CD4-positive, alpha-beta T cell treated with Interleukin-2 at 100 ng/mL for 4 hours (primary cell): ENCODE data around the gene ZNF813.
A peak's percentile ranks its signal among the peaks of the same experiment; 100 is the strongest.
"Not testable (repeated sequence)": the region's sequence is repeated elsewhere in the genome, so short reads cannot be mapped to it uniquely, and the experiment has no call there.

ENCODE experiments used
- DNase-seq: peaks from one replicate; pipeline ENCODE4 v3.0.0-alpha.2; 2020; ENCODE audit warnings: low spot score

ZNF813 gene

DNA sequence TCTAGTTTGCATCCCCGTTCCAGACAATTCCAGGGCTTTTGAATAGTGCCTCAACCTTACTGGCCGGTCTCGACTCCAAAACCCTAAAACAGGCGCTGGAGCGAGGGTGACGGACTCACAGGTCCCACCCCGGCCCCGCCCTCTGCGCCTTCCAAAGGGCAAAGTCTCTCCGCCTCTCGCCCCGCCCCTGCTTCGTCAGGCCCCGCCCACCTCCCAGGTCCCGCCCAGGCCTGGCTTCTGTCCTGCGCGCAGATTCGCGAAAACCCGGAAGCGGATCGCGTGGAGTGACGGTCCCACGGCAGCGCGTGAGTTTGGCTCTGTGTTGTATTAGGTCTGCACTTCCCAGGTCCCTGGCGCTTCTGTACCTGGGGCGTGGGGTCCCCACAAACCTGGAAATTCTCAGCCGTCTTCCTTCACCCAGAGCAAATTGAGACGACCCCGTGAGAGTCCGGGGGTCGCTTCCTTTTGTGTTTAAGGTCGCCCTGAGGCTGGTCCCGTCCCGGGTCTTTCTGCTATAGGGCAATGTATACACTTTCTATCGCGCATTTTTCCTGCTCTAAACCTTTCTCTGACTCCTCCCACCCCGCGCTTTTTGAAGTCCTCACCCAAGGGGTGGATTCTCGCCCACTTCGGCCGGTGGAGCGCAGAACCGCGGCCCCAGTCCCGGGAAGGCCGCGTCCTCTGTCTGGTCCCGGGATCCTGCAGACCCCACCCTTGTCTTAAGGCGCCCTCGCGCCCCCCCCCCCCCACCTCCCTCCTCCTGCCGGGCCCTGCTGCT is at the start of gene ZNF813:
ZNF813 (plus strand) TSS at position 249 of the 778 bp plus-strand sequence. CDS start 16,090 bp downstream, outside the sequence.
- peak; percentile 96 for DNase-seq

DNA sequence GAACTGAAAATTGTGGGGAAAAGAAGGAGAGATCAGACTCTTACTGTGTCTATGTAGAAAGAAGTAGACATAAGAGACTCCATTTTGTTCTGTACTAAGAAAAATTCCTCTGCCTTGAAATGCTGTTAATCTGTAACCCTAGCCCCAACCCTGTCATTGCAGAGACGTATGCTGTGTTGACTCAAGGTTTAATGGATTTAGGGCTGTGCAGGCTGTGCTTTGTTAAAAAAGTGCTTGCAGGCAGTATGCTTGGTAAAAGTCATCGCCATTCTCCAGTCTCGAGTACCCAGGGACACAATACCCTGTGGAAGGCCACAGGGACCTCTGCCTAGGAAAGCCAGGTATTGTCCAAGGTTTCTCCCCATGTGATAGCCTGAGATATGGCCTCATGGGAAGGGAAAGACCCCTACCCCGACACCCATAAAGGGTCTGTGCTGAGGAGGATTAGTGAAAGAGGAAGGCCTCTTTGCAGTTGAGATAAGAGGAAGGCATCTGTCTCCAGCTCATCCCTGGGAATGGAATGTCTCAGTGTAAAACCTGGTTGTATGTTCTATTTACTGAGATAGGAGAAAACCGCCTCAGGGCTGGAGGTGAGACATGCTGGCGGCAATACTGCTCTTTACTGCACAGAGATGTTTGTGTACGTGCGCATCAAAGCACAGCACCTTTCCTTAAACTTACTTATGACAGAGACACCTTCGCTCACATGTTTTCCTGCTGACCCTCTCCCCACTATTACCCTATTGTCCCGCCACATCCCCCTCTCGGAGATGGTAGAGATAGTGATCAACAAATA is 46.8 kb upstream of the ZNF813 start:
- not testable (repeated sequence) for DNase-seq

DNA sequence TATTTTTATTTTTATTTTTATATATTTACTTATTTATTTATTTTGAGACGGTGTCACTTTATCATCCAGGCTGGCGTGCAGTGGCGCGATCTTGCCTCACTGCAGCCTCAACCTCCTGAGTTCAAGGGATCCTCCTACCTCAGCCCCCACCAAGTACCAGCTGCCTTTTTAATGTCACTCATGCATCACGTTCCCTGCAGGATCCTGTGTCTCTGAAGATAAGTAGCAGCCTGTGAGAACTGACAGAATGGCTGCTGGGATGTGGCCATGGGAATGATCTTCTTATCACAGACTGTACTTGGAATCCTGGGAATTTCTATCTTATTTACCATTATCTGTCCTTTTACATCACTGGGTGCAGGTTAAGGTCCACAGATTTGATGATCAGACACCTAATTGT is 45.0 kb upstream of the ZNF813 start:
- no peak for DNase-seq

DNA sequence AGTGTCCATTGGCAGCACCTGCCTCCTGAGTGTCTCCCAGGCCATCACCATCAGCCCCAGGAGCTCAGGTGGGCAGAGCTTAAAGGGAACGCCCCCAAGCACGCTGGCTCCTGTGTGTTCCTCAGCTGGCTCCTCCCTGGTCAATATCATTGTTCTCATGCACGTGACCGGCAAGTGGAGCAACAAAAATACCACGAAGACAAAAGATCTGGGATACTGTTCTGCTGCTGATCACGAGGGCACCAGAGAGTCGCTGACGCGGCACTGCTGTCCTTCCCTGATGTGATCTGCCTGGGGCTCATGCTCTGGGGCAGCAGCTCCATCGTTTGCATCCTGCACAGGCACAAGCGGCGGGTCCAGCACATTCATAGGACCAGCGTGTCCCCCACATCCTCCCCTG is 44.5 kb upstream of the ZNF813 start:
- DNase-seq, result not testable (repeated sequence)

DNA sequence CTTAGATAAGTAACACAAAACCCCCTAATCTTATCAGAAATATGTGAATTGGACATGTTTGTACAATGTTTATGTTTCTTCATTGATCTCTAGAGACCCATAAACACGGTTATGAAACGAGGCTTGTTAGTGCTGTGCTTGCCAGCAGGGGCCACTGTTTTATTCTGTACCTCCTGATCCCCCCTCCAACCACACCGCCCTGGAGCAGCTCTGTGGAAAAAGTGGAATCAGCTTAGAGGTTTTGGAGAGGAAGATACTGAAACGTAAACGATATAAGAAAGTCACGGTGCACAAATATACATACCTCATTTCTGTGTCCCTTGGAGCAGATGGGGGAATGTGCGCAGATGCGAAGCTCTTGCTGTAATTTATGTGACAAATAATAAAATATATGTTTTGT is 43.9 kb upstream of the ZNF813 start:
- not testable (repeated sequence) for DNase-seq

DNA sequence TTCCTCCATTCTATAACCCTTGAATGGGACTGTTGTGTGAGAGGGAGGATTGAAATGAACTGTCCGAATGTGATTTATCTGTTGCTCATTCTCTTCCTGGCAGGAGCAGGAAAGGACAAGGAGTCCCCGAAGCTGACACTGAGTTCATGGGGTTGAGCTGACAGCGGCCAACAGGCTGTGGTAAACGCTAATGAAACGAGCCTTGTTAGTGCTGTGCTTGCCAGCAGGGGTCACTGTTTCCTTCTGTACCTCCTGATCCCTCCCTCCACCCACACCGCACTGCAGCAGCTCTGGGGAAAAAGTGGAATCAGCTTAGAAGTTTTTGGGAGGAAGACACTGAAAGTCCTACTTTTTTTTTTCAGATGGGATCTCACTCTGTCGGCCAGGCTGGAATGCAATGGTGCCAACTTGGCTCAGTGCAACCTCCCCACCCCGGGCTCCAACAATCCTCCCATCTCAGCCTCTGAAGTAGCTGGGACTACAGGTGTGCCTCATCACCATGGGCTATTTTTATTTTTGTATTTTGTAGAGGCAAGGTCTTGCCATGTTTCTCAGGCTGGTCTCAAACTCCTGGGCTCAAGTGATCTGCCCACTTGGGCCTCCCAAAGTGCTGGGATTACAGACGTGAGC is 42.5 kb upstream of the ZNF813 start:
- peak; percentile 70 for DNase-seq

DNA sequence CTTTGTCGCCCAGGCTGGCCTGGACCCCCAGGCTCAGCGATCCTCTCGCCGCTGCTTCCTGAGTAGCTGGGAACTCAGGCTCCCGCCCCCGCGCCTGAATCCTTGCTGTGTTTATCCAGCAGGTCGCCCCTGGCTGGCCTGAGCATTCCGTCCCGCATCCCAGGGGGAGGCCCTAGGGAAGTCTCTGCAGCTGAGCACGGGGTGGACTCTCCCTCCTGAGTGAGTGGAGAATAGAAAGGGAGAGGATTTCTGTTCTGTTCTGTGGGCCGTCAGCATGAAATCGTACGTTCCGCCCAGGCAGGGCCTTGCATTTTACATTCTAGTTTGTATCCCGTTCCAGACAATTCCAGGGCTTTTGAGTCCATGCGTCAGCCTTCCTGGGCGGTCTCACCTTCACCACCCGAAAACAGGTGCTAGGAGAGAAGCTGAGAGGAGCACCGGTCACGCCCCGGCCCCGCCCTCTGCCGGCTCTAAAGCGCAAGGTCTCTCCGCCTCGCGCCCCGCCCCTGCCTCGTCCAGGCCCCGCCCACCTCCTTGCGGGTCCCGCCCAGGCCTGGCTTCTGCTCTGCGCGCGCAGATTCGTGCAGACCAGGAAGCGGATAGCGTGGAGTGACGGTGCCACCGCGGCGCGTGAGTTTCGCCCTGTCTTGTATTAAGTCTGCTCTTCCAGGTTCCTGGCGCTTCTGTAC is 36.0 kb upstream of the ZNF813 start, which contains the start of gene ZNF761:
ZNF761 (plus strand) TSS at position 586 of the 689 bp plus-strand sequence. CDS start 15,285 bp downstream, outside the sequence.
- DNase-seq, result peak; percentile 96

DNA sequence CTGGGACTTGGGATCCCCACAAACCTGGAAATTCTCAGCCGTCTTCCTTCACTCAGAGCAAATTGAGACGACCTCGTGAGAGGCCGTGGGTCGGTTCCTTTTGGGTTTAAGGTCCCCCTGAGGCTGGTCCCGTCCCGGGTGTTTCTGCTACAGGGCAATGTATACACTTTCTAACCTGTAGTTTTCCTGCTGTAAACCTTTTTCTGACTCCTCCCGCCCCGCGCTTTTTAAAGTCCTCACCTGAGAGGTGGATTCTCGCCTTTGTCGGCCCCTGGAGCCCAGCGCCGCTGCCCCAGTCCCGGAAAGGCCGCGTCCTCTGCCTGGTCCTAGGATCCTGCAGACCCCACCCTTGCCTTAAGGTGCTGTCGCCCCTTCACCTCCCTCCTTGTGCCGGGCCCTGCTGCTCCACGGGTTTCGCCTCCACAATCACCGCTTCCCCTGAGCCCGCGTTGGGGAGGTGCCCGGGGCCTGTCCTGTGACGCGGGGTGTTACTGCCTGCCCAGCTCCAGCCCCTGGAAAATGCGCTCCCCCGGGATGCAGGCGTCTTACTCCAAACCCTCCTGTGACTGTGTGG is 35.4 kb upstream of the ZNF813 start:
- DNase-seq, result no peak

DNA sequence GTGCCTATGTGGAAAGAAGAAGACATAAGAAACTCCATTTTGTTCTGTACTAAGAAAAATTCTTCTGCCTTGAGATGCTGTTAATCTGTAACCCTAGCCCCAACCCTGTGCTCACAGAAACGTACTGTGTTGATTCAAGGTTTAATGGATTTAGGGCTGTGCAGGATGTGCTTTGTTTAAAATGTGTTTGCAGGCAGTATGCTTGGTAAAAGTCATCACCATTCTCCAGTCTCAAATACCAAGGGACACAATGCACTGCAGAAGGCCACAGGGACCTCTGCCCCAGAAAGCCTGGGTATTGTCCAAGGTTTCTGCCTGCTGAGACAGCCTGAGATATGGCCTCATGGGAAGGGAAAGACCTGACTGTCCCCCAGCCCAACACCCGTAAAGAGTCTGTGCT is 23.7 kb upstream of the ZNF813 start:
- DNase-seq, result not testable (repeated sequence)

DNA sequence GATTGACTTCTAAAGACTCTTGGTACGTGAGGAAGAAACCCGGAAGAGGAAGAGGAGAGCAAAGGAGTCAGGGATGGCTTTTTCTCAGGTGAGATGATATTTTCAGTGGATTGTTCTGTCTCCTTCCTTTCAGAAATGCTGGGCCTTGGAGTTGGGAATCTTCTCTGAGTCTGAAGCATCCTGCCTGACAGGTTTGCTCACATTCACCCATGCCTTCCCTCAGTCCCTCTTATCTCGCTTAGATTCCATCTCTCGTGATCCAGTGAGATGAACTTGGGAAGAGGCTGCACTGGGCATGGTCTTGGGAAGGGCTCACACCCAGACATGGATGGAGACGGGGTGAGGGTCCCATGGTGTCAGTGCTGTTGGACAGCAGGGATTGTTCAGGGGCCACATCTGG is 20.3 kb upstream of the ZNF813 start:
- not testable (repeated sequence) for DNase-seq

DNA sequence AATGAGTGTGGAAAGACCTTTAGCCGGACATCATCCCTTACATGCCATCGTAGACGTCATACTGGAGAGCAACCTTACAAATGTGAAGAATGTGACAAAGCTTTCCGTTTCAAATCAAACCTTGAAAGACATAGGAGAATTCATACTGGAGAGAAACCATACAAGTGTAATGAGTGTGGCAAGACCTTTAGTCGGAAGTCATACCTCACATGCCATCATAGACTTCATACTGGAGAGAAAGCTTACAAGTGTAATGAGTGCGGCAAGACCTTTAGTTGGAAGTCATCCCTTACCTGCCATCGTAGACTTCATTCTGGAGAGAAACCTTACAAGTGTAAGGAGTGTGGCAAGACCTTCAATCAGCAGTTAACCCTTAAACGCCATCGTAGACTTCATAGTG is 11.7 kb upstream of the ZNF813 start:
- no peak for DNase-seq

DNA sequence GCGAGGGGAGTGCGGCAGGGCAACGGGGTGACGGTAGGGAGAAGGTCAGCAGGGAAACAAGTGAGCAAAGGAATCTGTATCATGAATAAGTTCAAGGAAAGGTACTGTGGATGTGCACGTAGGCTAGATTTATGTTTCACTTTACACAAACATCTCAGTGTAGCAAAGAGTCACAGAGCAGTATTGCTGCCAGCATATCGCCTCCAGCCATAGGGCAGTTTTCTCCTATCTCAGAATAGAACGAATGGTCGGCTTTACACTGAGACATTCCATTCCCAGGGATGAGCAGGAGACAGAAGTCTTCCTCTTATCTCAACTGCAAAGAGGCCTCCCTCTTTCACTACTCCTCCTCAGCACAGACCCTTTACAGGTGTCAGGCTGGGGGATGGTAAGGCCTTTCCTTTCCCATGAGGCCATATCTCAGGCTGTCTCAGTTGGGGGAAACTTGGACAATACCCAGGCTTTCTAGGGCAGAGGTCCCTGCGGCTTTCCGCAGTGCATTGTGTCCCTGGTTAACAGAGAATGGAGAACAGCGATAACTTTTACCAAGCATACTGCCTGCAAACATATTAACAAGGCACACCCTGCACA is 7.3 kb upstream of the ZNF813 start:
- not testable (repeated sequence) for DNase-seq

DNA sequence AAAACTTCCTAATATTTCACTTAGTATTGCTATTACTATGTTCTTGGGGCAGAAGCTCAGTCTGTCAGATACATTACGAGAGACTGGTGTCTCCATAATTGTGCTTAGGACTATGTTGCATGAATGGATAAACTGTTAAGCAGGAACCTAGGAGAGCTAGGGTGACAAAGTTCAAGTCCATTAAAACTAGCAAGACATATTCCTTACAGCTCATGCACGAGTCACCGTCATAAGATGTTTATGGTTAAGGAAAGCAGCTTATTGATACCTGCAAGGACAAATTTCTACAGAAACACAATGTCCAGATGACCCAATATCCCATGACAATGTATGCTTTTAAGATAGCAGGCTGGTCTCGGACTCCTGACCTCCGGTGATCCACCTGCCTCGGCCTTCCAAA is 5.7 kb upstream of the ZNF813 start:
- no peak for DNase-seq

DNA sequence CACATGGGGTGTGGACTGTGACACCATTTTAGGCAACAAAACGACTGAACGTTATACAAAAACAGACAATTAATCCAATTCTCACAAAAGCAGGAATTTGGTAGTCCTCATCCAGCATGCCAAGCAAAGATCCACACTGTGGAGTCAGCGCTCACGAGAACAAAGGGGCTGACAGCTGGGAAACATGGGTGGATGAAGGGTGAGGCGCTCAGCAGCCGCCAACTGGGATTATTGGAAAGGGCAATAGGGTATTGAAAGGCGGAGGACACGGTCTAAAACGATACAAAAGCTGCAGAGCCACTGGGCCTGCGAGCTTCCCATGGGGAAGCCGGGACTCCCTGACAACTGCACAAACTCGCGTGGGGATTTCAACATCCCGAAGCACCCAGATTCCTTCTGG is 4.7 kb upstream of the ZNF813 start:
- DNase-seq, result no peak

DNA sequence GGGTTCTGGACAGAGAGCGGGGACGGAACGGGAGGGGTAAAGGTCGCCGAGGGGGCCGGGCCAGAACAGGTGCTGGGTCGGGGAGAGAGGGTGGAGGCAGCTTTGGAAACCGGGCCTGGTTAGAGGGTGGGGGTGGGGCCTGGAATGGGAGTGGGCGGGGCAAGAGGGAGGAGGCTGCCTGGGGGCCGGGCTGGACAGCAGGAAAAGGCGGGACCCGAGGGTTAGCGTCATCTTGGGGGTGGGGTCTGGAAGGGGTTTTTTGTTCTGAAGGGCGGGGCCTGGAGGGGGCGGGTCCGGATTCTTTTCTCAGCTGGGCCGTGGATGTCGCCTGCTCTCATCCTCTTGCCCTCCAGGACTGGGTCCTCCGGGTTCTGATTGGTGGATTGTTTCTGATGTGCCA is 4.3 kb upstream of the ZNF813 start:
- DNase-seq, result no peak

DNA sequence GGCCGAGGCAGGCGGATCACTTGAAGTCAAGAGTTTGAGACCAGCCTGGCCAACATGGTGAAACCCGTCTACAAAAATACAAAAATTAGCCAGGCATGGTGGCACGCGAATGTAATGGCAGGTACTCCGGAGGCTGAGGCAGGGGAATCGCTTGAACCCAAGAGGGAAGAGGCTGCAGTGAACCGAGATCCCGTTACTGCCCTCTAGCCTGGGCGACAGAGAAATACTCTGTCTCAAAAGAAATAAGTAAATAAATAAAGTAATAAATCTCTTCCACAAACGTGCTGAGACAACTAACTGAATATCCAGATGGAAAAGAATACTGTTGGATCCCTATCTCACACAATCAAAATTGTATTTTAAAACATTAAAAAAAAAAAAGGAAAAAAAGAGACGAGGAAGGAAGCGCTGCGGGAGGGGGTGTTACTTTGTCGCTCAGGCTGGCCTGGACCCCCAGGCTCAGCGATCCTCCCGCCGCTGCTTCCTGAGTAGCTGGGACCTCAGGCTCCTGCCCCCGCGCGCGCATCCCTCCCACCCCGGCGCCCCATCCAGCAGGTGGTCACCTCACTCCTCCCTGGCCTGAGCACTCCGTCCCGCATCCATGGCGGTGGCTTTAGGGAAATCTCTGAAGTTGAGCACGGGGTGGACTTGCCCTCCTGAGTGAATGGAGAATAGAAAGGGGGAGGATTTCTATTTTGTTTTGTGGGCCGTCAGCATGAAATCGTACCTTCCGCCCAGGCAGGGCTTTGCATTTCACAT is 628 bp upstream of the ZNF813 start:
- no peak for DNase-seq

DNA sequence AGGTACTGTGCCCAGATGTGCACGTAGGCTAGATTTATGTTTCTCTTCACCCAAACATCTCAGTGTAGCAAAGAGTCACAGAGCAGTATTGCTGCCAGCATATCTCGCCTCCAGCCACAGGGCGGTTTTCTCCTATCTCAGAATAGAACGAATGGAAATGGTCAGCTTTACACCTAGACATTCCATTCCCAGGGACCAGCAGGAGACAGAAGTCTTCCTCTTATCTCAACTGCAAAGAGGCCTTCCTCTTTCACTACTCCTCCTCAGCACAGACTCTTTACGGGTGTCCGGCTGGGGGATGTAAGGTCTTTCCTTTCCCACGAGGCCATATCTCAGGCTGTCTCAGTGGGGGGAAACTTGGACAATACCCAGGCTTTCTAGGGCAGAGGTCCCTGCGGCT is 1.1 kb downstream of the ZNF813 start:
- not testable (repeated sequence) for DNase-seq

DNA sequence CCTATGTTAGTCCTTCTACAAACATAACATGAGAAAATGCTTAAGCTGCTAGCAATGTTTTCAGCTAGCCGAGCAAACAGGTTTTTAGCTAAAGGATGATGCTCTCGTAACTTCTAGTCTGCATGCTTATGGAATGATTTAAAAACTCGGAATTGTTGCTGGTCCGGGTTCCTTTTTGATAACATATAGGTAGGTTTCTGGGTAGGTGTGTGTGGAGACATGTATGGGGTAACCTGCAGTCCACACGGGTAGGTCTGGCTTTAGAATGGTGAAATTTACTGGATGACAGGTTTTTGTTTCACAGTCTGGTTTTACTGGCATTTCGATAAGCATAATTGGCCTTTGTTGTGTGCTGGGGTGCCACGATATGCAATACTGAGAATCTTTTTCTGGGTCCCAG is 4.4 kb downstream of the ZNF813 start:
- DNase-seq, result no peak

DNA sequence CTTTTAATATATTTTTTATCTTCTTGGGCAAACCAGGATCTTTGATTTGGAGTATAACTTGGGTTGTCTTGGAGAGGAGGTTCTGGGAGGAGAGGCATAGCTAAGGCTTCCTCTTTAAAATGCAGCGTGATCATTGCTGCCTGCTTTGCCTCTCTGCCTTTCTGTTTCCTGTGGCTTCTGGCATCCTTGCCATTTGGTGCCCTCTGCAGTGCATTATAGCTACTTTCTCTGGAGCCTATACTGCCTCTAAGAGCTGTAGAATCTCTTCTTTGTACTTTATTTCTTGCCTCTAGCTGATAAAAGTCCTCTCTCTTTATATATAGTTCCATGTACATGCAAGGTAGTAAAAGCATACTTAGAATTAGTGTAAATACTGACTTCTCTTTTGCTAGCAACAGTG is 7.3 kb downstream of the ZNF813 start:
- not testable (repeated sequence) for DNase-seq

DNA sequence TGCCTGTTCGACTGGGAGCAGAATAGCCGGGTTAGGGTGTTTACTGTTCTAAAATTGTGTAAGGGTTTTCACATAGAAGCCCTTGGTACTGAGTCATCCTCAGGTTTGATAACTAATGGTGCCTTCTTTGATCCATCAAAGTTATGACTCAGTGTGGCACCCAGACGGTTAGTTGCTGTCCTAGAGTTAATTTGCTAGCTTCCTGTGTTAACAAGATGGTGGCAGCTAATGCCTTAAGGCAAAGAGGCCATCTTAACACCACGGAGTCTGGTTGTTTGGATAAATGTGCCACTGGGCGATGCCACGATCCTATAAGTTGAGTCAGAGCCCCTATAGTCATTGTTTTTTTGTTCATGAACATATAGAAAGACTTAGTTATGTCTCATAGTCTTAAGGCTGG is 7.9 kb downstream of the ZNF813 start:
- not testable (repeated sequence) for DNase-seq

DNA sequence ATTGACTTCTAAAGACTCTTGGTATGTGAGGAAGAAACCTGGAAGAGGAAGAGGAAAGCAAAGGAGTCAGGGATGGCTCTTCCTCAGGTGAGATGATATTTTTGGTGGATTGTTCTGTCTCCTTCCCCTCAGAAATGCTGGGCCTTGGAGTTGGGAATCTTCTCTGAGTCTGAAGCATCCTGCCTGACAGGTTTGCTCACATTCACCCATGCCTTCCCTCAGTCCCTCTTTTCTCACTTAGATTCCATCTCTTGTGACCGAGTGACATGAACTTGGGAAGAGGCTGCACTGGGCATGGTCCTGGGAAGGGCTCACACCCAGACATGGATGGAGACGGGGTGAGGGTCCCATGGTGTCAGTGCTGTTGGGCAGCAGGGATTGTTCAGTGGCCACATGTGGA is 16.2 kb downstream of the ZNF813 start:
- DNase-seq, result not testable (repeated sequence)
